ENCODE results near the gene CDK5RAP2. TPM values are rescaled to one million over a fixed set of nuclear protein-coding genes. Genes with fewer than 3 reads are reported as not detected.

The CDK5RAP2 gene
- total and polyA plus RNA-seq, 2 donors: 27.3 to 44.0 TPM

DNA sequence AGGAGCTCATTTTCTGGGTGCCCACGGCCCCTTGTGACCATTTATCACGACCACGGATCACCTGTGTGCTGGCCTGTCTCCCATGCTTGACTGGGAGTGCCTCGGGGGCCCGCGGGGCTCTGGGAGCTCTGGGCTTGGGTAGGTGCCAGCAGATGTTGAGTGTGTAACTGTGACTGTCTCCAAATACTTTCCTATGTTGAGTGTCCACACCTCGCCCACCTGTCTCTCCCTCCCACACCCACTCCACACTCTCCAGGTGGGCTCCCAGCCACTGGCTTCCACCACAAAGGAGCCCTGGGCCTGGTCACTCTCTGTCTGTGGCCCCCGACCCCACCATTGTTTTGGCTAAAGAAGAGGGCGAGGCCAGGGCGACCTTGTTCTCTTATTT lies 196.4 kb downstream of the CDK5RAP2 start:
- Histone ChIP-seq H3K4me1 (ENCODE audit: control insufficient read depth in 2 of 2, insufficient read depth in 2 of 2, low read length in 2 of 2) (no peaks in the 10 kb centered on the region), H3K27ac (ENCODE audit: low read depth in 1 of 2, low read length in 1 of 2) (no peak overlapping the region), H3K27me3 (ENCODE audit: control insufficient read depth in 2 of 2, insufficient read depth in 1 of 2, low read length in 1 of 2) (no peaks in the 10 kb centered on the region), H3K4me3 (ENCODE audit: low read length in 2 of 2) (no peak overlapping the region), H3K9me3 (ENCODE audit: control insufficient read depth in 2 of 2, insufficient read depth in 1 of 2, low read length in 1 of 2) (peaks cover 0 to 9% of the 10 kb centered on the region in 2 donors), H3K36me3 (ENCODE audit: control insufficient read depth in 2 of 2, insufficient read depth in 2 of 2, low read length in 1 of 2) (peaks cover 6 to 15% of the 10 kb centered on the region in 2 donors)
- 94% methylated on average over 10 of the region's 10 CpGs for WGBS
- DNase-seq (ENCODE audit: low read depth in 6 of 9, low spot score in 9 of 9): no peak

- DNase-seq (ENCODE audit: low read depth in 6 of 9, low spot score in 9 of 9): no peak
- Histone ChIP-seq H3K27ac (ENCODE audit: low read depth in 1 of 2, low read length in 1 of 2) (no peak overlapping the region), H3K27me3 (ENCODE audit: control insufficient read depth in 2 of 2, insufficient read depth in 1 of 2, low read length in 1 of 2) (no peaks in the 10 kb centered on the region), H3K4me3 (ENCODE audit: low read length in 2 of 2) (no peak overlapping the region), H3K4me1 (ENCODE audit: control insufficient read depth in 2 of 2, insufficient read depth in 2 of 2, low read length in 2 of 2) (no peaks in the 10 kb centered on the region), H3K36me3 (ENCODE audit: control insufficient read depth in 2 of 2, insufficient read depth in 2 of 2, low read length in 1 of 2) (peaks cover 0 to 5% of the 10 kb centered on the region in 2 donors), H3K9me3 (ENCODE audit: control insufficient read depth in 2 of 2, insufficient read depth in 1 of 2, low read length in 1 of 2) (peaks cover 0 to 9% of the 10 kb centered on the region in 2 donors)
- WGBS: over 99% methylated on average over 7 of the region's 7 CpGs
Measured at GRCh38 chr9:120382453-120382852, 197.5 kb downstream of the CDK5RAP2 start.

DNA sequence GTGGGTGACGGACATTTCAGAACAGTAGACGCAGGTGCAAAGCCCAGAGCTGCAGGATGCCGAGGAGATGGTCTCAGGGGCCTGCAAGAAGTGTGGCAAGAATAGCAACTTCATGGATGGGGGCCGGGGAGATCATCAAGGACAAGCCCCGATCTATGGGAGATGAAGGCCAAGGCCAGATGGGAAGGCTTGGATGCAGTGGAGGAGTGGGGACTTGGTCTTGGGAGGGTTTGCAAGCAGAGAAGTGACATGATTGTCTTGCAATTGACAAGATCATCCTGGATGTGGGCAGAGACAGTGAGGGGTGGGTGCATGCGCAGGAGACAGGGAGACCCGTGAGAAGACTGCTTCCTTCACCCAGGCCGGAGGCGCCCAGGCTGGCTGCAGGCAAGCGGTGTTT lies 198.1 kb downstream of the CDK5RAP2 start:
- Histone ChIP-seq H3K27me3 (ENCODE audit: control insufficient read depth in 2 of 2, insufficient read depth in 1 of 2, low read length in 1 of 2) (no peaks in the 10 kb centered on the region), H3K27ac (ENCODE audit: low read depth in 1 of 2, low read length in 1 of 2) (no peak overlapping the region), H3K36me3 (ENCODE audit: control insufficient read depth in 2 of 2, insufficient read depth in 2 of 2, low read length in 1 of 2) (peaks cover 0 to 1% of the 10 kb centered on the region in 2 donors), H3K4me3 (ENCODE audit: low read length in 2 of 2) (no peak overlapping the region), H3K9me3 (ENCODE audit: control insufficient read depth in 2 of 2, insufficient read depth in 1 of 2, low read length in 1 of 2) (peaks cover 0 to 9% of the 10 kb centered on the region in 2 donors), H3K4me1 (ENCODE audit: control insufficient read depth in 2 of 2, insufficient read depth in 2 of 2, low read length in 2 of 2) (no peaks in the 10 kb centered on the region)
- 97% methylated on average over 10 of the region's 10 CpGs for WGBS
- DNase-seq (ENCODE audit: low read depth in 6 of 9, low spot score in 9 of 9): no peak

DNA sequence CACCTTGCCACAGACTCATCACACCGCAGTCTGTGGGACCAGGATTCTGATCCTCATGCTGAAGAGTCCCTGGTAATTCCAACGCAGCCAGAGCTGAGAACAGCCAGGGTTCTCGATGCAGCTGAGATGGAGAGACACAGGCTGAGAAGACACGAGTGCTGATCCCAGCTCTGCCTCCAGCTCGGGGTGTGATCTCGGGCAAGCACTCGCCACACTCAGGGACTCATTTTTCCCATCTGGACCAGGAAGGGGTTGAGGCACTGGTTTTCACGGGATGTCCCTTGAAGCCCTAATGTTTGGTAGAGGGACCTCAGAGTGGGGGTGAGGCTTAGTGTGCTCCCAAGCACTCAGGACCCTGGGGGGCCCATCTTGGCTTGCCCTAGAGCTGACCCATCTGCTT lies 200.4 kb downstream of the CDK5RAP2 start:
- no peak for DNase-seq (ENCODE audit: low read depth in 6 of 9, low spot score in 9 of 9)
- no peak overlapping the region for H3K27ac ChIP-seq (ENCODE audit: low read depth in 1 of 2, low read length in 1 of 2)
- no peaks in the 10 kb centered on the region for H3K27me3 ChIP-seq (ENCODE audit: control insufficient read depth in 2 of 2, insufficient read depth in 1 of 2, low read length in 1 of 2)
- H3K4me3 ChIP-seq (ENCODE audit: low read length in 2 of 2): no peak overlapping the region
- no peaks in the 10 kb centered on the region for H3K4me1 ChIP-seq (ENCODE audit: control insufficient read depth in 2 of 2, insufficient read depth in 2 of 2, low read length in 2 of 2)
- H3K36me3 ChIP-seq (ENCODE audit: control insufficient read depth in 2 of 2, insufficient read depth in 2 of 2, low read length in 1 of 2): no peaks in the 10 kb centered on the region
- 98% methylated on average over 8 of the region's 8 CpGs for WGBS
- peaks cover 0 to 9% of the 10 kb centered on the region in 2 donors for H3K9me3 ChIP-seq (ENCODE audit: control insufficient read depth in 2 of 2, insufficient read depth in 1 of 2, low read length in 1 of 2)

- H3K27me3 ChIP-seq (ENCODE audit: control insufficient read depth in 2 of 2, insufficient read depth in 1 of 2, low read length in 1 of 2): no peaks in the 10 kb centered on the region
- no peak overlapping the region for H3K27ac ChIP-seq (ENCODE audit: low read depth in 1 of 2, low read length in 1 of 2)
- WGBS: 95% methylated on average over 5 of the region's 5 CpGs
- H3K4me3 ChIP-seq (ENCODE audit: low read length in 2 of 2): no peak overlapping the region
- H3K36me3 ChIP-seq (ENCODE audit: control insufficient read depth in 2 of 2, insufficient read depth in 2 of 2, low read length in 1 of 2): no peaks in the 10 kb centered on the region
- DNase-seq (ENCODE audit: low read depth in 6 of 9, low spot score in 9 of 9): no peak
- peaks cover 0 to 9% of the 10 kb centered on the region in 2 donors for H3K9me3 ChIP-seq (ENCODE audit: control insufficient read depth in 2 of 2, insufficient read depth in 1 of 2, low read length in 1 of 2)
- H3K4me1 ChIP-seq (ENCODE audit: control insufficient read depth in 2 of 2, insufficient read depth in 2 of 2, low read length in 2 of 2): no peaks in the 10 kb centered on the region
Measured at GRCh38 chr9:120378680-120379079, 201.3 kb downstream of the CDK5RAP2 start.

DNA sequence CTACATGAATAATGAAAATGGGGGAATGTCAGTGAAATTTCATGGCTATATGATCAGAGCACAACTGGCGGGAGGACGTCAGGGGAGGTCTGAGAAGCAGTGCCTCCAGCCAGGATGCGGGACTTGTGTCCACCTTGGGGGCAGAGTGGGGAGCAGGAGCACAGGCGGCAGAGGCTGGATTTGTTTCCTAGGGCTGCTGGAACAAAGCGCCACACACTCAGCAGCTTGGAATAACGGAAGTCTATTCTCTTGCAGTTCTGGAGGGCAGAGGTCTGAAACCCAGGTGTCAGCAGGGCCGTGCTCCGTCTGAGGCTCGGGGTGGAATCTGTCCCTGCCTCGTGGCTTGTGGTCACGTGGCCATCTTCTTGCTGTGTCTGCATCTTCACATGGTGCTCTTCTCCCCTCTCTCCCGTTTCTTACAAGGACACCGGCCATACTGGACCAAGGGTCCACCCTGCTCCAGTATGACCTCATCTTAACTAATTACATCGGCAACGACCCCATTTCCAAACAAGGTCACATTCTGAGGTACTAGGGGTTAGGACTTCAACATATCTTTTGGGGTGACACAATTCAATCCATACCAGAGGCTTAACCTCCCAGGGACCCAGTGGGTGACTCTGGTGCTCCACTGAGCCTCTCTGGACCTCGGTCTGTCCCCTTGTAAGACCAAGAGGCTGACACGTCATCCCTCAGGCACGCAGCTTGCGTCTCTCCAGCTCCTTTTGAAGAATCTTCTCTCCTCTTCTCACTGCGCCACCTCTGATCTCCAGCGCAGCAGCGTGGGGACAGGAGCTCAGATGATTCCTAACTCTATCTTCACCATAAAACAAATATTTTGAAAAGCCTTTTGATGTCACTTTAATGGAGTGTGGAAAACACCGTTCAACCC lies 202.5 kb downstream of the CDK5RAP2 start:
- 95% methylated on average over 23 of the region's 23 CpGs for WGBS
- Histone ChIP-seq H3K9me3 (ENCODE audit: control insufficient read depth in 2 of 2, insufficient read depth in 1 of 2, low read length in 1 of 2) (peaks cover 0 to 9% of the 10 kb centered on the region in 2 donors), H3K27me3 (ENCODE audit: control insufficient read depth in 2 of 2, insufficient read depth in 1 of 2, low read length in 1 of 2) (no peaks in the 10 kb centered on the region), H3K4me3 (ENCODE audit: low read length in 2 of 2) (no peak overlapping the region), H3K4me1 (ENCODE audit: control insufficient read depth in 2 of 2, insufficient read depth in 2 of 2, low read length in 2 of 2) (no peaks in the 10 kb centered on the region), H3K36me3 (ENCODE audit: control insufficient read depth in 2 of 2, insufficient read depth in 2 of 2, low read length in 1 of 2) (no peaks in the 10 kb centered on the region), H3K27ac (ENCODE audit: low read depth in 1 of 2, low read length in 1 of 2) (no peak overlapping the region)
- DNase-seq (ENCODE audit: low read depth in 6 of 9, low spot score in 9 of 9): no peak

- no peak overlapping the region for H3K27ac ChIP-seq (ENCODE audit: low read depth in 1 of 2, low read length in 1 of 2)
- 98% methylated on average over 7 of the region's 7 CpGs for WGBS
- peaks cover 0 to 9% of the 10 kb centered on the region in 2 donors for H3K9me3 ChIP-seq (ENCODE audit: control insufficient read depth in 2 of 2, insufficient read depth in 1 of 2, low read length in 1 of 2)
- no peaks in the 10 kb centered on the region for H3K4me1 ChIP-seq (ENCODE audit: control insufficient read depth in 2 of 2, insufficient read depth in 2 of 2, low read length in 2 of 2)
- H3K36me3 ChIP-seq (ENCODE audit: control insufficient read depth in 2 of 2, insufficient read depth in 2 of 2, low read length in 1 of 2): no peaks in the 10 kb centered on the region
- no peak overlapping the region for H3K4me3 ChIP-seq (ENCODE audit: low read length in 2 of 2)
- no peaks in the 10 kb centered on the region for H3K27me3 ChIP-seq (ENCODE audit: control insufficient read depth in 2 of 2, insufficient read depth in 1 of 2, low read length in 1 of 2)
- DNase-seq (ENCODE audit: low read depth in 6 of 9, low spot score in 9 of 9): no peak
Measured at GRCh38 chr9:120376101-120376500, 203.9 kb downstream of the CDK5RAP2 start.

- no peak for DNase-seq (ENCODE audit: low read depth in 6 of 9, low spot score in 9 of 9)
- Histone ChIP-seq H3K9me3 (ENCODE audit: control insufficient read depth in 2 of 2, insufficient read depth in 1 of 2, low read length in 1 of 2) (peaks cover 0 to 9% of the 10 kb centered on the region in 2 donors), H3K4me3 (ENCODE audit: low read length in 2 of 2) (no peak overlapping the region), H3K27me3 (ENCODE audit: control insufficient read depth in 2 of 2, insufficient read depth in 1 of 2, low read length in 1 of 2) (no peaks in the 10 kb centered on the region), H3K27ac (ENCODE audit: low read depth in 1 of 2, low read length in 1 of 2) (no peak overlapping the region), H3K4me1 (ENCODE audit: control insufficient read depth in 2 of 2, insufficient read depth in 2 of 2, low read length in 2 of 2) (no peaks in the 10 kb centered on the region), H3K36me3 (ENCODE audit: control insufficient read depth in 2 of 2, insufficient read depth in 2 of 2, low read length in 1 of 2) (no peaks in the 10 kb centered on the region)
- 98% methylated on average over 4 of the region's 4 CpGs for WGBS
Measured at GRCh38 chr9:120375316-120375715, 204.7 kb downstream of the CDK5RAP2 start.

DNA sequence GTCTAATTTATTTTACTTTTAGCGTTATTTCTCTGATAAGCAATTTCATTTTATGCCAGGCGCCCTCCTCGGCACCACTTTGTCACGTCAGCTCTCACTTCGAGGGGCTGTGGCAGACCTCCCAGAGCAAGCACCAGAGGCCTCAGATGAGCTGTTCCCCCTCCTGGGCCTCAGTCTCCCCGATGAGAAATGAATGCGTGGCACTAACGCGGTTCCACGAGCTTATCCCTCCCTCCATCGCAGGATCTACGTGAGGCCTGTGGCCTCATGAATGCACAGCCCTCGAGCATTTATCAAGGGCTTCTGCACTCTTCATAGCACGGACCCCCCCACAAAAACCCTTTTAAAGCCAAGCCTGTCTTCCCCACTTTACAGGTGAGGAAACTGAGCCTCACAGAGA lies 205.2 kb downstream of the CDK5RAP2 start:
- Histone ChIP-seq H3K4me1 (ENCODE audit: control insufficient read depth in 2 of 2, insufficient read depth in 2 of 2, low read length in 2 of 2) (no peaks in the 10 kb centered on the region), H3K27me3 (ENCODE audit: control insufficient read depth in 2 of 2, insufficient read depth in 1 of 2, low read length in 1 of 2) (no peaks in the 10 kb centered on the region), H3K27ac (ENCODE audit: low read depth in 1 of 2, low read length in 1 of 2) (no peak overlapping the region), H3K9me3 (ENCODE audit: control insufficient read depth in 2 of 2, insufficient read depth in 1 of 2, low read length in 1 of 2) (peaks cover 0 to 6% of the 10 kb centered on the region in 2 donors), H3K4me3 (ENCODE audit: low read length in 2 of 2) (no peak overlapping the region), H3K36me3 (ENCODE audit: control insufficient read depth in 2 of 2, insufficient read depth in 2 of 2, low read length in 1 of 2) (no peaks in the 10 kb centered on the region)
- WGBS: 97% methylated on average over 14 of the region's 14 CpGs
- DNase-seq (ENCODE audit: low read depth in 6 of 9, low spot score in 9 of 9): no peak
